GM23248 (cell line): ENCODE measurements around the gene GPR25. TPM values are rescaled to one million over a fixed set of nuclear protein-coding genes. Genes with fewer than 3 reads are reported as not detected.

ENCODE experiments used
- DNase-seq: peaks from one replicate; pipeline ENCODE4 v3.0.0-alpha.2; 2015
- H2AFZ ChIP-seq: fragments of 200-600 bp; sonication (generic); 2 replicates; pipeline ENCODE4 v1.6.1; 2016; ENCODE audit warnings: antibody characterized with exemption
- H3F3A ChIP-seq: fragments of 200-600 bp; sonication (generic); 2 replicates; pipeline ENCODE4 v1.6.1; 2016; ENCODE audit warnings: mild to moderate bottlenecking, antibody characterized with exemption, mixed run types; ENCODE audit not compliant: insufficient read depth
- H3K27ac ChIP-seq: fragments of 200-600 bp; sonication (generic); 2 replicates; pipeline ENCODE4 v1.5.1; 2016; ENCODE audit warnings: mild to moderate bottlenecking
- H3K27me3 ChIP-seq: fragments of 200-600 bp; sonication (generic); replicated peaks from 2 replicates; pipeline ENCODE4 v1.6.1; 2016; ENCODE audit warnings: mild to moderate bottlenecking; ENCODE audit not compliant: insufficient read depth
- H3K36me3 ChIP-seq: fragments of 200-600 bp; sonication (generic); 2 replicates; pipeline ENCODE4 v1.6.1; 2016; ENCODE audit warnings: low read depth, mild to moderate bottlenecking
- H3K4me1 ChIP-seq: fragments of 200-600 bp; sonication (generic); 2 replicates; pipeline ENCODE4 v1.6.1; 2016; ENCODE audit warnings: mild to moderate bottlenecking; ENCODE audit not compliant: insufficient read depth
- H3K4me2 ChIP-seq: fragments of 200-600 bp; sonication (generic); one replicate; pipeline ENCODE4 v1.6.1; 2016; ENCODE audit warnings: mild to moderate bottlenecking; ENCODE audit not compliant: unreplicated experiment
- H3K4me3 ChIP-seq: fragments of 200-600 bp; sonication (generic); 2 replicates; pipeline ENCODE4 v1.5.1; 2016; ENCODE audit warnings: mild to moderate bottlenecking
- H3K79me2 ChIP-seq: fragments of 200-600 bp; sonication (generic); 2 replicates; pipeline ENCODE4 v1.6.1; 2016; ENCODE audit warnings: mild to moderate bottlenecking; ENCODE audit not compliant: insufficient read depth
- H3K9ac ChIP-seq: fragments of 200-600 bp; sonication (generic); 2 replicates; pipeline ENCODE4 v1.6.1; 2016; ENCODE audit warnings: mild to moderate bottlenecking
- H3K9me2 ChIP-seq: fragments of 200-600 bp; sonication (generic); 2 replicates; pipeline ENCODE4 v1.6.1; 2016; ENCODE audit warnings: mixed run types, mild to moderate bottlenecking, moderate library complexity; ENCODE audit not compliant: insufficient read depth
- H3K9me3 ChIP-seq: fragments of 200-600 bp; sonication (generic); one replicate; pipeline ENCODE4 v1.6.1; 2017; ENCODE audit warnings: low read depth
- H4K20me1 ChIP-seq: fragments of 200-600 bp; sonication (generic); 2 replicates; pipeline ENCODE4 v1.6.0; 2016; ENCODE audit not compliant: insufficient read depth
- EZH2 ChIP-seq: fragments of 200-600 bp; sonication (generic); IDR thresholded peaks from 2 replicates; pipeline ENCODE4 v1.6.1; 2018; ENCODE audit warnings: antibody characterized with exemption, mild to moderate bottlenecking; ENCODE audit not compliant: insufficient read depth, poor library complexity, severe bottlenecking
- EZH2phosphoT487 ChIP-seq: fragments of 200-600 bp; sonication (generic); IDR thresholded peaks from 2 replicates; pipeline ENCODE4 v1.6.1; 2018; ENCODE audit warnings: antibody characterized with exemption, moderate library complexity, mild to moderate bottlenecking, low read depth; ENCODE audit not compliant: insufficient read depth
- WGBS, 2 experiments: methylation state at CpG; one replicate each; pipeline ENCODE4 v1.1.6; 2015 to 2017; ENCODE audit warnings: low lambda C conversion rate in 2 of 2, low coverage in 1 of 2; ENCODE audit errors: missing lambda C conversion rate in 2 of 2; 5-methylcytosine and 5-hydroxymethylcytosine counted together
- in situ Hi-C: fragments of 300-500 bp; cut with MboI; formaldehyde crosslinking; loops from 2 replicates; pipeline ENCODE4 v1.15.0; 2020
- polyA plus RNA-seq: library from polyadenylated mRNA; unstranded; fragments of >200 nt; fragmentation: Nextera tagmentation; extraction: Ambion mirVana; gene quantifications from 2 replicates; pipeline ENCODE4 v1.2.1, GENCODE V29; 2016
- total RNA-seq: library from RNA; depleted of rRNA; stranded (reverse); fragments of >200 nt; shearing (Covaris generic); gene quantifications from 2 replicates; pipeline ENCODE4 v1.2.3, GENCODE V29; 2014

Gene GPR25
- total and polyA plus RNA-seq, 2 experiments from 2014 or later = not detected

DNA sequence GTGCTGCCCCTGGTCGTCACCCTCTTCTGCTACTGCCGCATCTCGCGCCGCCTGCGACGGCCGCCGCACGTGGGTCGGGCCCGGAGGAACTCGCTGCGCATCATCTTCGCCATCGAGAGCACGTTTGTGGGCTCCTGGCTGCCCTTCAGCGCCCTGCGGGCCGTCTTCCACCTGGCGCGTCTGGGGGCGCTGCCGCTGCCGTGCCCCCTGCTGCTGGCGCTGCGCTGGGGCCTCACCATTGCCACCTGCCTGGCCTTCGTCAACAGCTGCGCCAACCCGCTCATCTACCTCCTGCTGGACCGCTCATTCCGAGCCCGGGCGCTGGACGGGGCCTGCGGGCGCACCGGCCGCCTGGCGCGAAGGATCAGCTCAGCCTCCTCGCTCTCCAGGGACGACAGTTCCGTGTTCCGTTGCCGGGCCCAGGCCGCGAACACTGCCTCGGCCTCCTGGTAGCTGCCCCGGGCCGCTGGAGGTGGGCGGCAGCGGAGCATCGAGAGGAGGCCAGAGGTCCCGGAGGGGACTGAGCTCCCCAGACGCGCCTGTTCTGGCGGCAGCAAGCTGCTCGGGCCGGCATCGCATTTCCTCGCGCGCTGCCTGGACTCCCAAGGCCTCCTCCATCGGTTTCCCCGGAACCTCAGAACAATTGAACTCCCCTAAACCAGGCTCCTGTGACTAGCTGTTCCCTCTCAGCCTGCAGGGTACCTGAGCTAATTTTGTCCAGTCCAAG lies 1.1 kb downstream of the GPR25 start:
- H3K27me3 ChIP-seq = peaks cover 65% of the 10 kb centered on the region
- H3K79me2 ChIP-seq = no peaks in the 10 kb centered on the region
- WGBS, 2 experiments = 10% methylated on average over 51 to 62 of the region's 66 CpGs
- peak overlapping the region; percentile 32 for H3K4me2 ChIP-seq
- H3K27ac ChIP-seq = no peak overlapping the region
- H3K9ac ChIP-seq = no peak overlapping the region
- H3K9me2 ChIP-seq = no peaks in the 10 kb centered on the region
- peak overlapping the region; percentile 41 for H2AFZ ChIP-seq
- H4K20me1 ChIP-seq = no peaks in the 10 kb centered on the region
- TF ChIP-seq EZH2 = no peak
- TF ChIP-seq EZH2phosphoT487 = no peak
- H3K9me3 ChIP-seq = no peaks in the 10 kb centered on the region
- H3K36me3 ChIP-seq = no peaks in the 10 kb centered on the region
- DNase-seq = peak; percentile 30
- peak overlapping the region; percentile 45; the same call in 1 of the 2 replicates for H3K4me3 ChIP-seq
- H3K4me1 ChIP-seq = no peaks in the 10 kb centered on the region
- in situ Hi-C loops = no loop called here
- no peaks in the 10 kb centered on the region for H3F3A ChIP-seq

DNA sequence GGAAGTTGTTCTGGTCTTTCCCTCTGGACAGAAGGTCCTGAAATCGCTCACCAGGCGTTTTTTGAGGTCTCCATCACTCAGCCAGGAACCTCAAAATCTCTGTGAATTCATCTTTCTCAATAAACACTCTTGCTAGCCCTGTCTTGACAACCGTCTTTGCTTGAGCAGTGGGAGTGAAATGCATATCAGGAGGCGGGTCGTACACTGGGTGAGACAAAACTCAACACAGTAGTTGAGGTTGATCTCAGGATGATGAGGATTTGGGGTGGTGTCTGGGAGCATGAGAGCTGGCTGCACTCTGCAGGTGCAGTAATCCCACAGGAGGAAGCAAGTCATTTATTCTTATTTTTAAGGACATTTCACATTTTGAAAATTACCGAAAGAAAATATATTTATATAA lies 1.9 kb downstream of the GPR25 start:
- WGBS, 2 experiments = 72 to 76% methylated on average over 6 of the region's 6 CpGs
- Histone ChIP-seq H3K4me1 (no peaks in the 10 kb centered on the region), H3K9me3 (no peaks in the 10 kb centered on the region), H3K36me3 (no peaks in the 10 kb centered on the region), H3K9me2 (no peaks in the 10 kb centered on the region), H4K20me1 (no peaks in the 10 kb centered on the region), H3K9ac (no peak overlapping the region), H3K4me2 (no peak overlapping the region), H2AFZ (no peak overlapping the region), H3F3A (no peaks in the 10 kb centered on the region), H3K79me2 (no peaks in the 10 kb centered on the region), H3K27ac (no peak overlapping the region), H3K4me3 (no peak overlapping the region), H3K27me3 (peaks cover 66% of the 10 kb centered on the region)
- DNase-seq = no peak
- in situ Hi-C loops = no loop called here
- no peak for TF ChIP-seq EZH2
- no peak for TF ChIP-seq EZH2phosphoT487

DNA sequence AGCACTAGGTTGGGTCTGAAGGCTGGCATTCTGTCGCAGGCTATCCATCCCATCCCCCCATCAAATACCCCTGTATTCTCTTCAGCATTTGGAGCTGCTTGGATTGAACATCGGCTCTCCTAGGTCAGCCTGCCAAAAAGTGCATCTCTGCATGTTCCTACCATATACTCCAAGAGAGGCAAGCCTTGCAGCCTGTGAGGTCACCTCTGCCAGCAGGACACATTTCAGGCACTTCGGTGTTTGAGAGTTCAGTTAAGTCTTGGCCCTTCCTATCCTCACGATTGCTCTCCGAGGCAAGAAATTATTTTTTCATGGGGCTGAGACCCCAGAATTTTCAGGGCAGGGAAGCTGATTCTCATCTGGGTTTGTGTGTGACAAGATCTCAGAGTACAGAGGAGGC lies 2.6 kb downstream of the GPR25 start:
- Histone ChIP-seq H3K79me2 (no peaks in the 10 kb centered on the region), H3K9ac (no peak overlapping the region), H3K9me3 (no peaks in the 10 kb centered on the region), H3K27me3 (peaks cover 72% of the 10 kb centered on the region), H4K20me1 (no peaks in the 10 kb centered on the region), H3K27ac (no peak overlapping the region), H3F3A (no peaks in the 10 kb centered on the region), H2AFZ (no peak overlapping the region), H3K4me1 (no peaks in the 10 kb centered on the region), H3K36me3 (no peaks in the 10 kb centered on the region), H3K4me2 (no peak overlapping the region), H3K4me3 (no peak overlapping the region), H3K9me2 (no peaks in the 10 kb centered on the region)
- no peak for DNase-seq
- 61 to 70% methylated on average over 5 of the region's 5 CpGs for WGBS, 2 experiments
- TF ChIP-seq EZH2 = no peak
- no peak for TF ChIP-seq EZH2phosphoT487
- in situ Hi-C loops = no loop called here

GRCh38 chr1:200877010-200877409 lies 4.2 kb downstream of the GPR25 start:
- WGBS, 2 experiments = 35 to 36% methylated on average over 3 of the region's 3 CpGs
- no peak overlapping the region for H3K9ac ChIP-seq
- TF ChIP-seq EZH2 (no peak), EZH2phosphoT487 (no peak)

More at GRCh38 chr1:200877010-200877409, 4.2 kb downstream of the GPR25 start:
- no peaks in the 10 kb centered on the region for H3K79me2 ChIP-seq
- no peak overlapping the region for H3K4me3 ChIP-seq
- no peaks in the 10 kb centered on the region for H4K20me1 ChIP-seq
- no peak for DNase-seq
- no peaks in the 10 kb centered on the region for H3K9me3 ChIP-seq
- H3K27me3 ChIP-seq = peaks cover 75% of the 10 kb centered on the region
- in situ Hi-C loops = no loop called here
- H3K4me1 ChIP-seq = no peaks in the 10 kb centered on the region
- no peak overlapping the region for H3K27ac ChIP-seq
- H3K4me2 ChIP-seq = no peak overlapping the region
- no peaks in the 10 kb centered on the region for H3K36me3 ChIP-seq
- no peaks in the 10 kb centered on the region for H3K9me2 ChIP-seq
- H3F3A ChIP-seq = no peaks in the 10 kb centered on the region
- H2AFZ ChIP-seq = no peak overlapping the region
